ENCODE data around the gene IQSEC3.
"Not testable (repeated sequence)": the region's sequence is repeated elsewhere in the genome, so short reads cannot be mapped to it uniquely, and the experiment has no call there.

Gene IQSEC3

DNA sequence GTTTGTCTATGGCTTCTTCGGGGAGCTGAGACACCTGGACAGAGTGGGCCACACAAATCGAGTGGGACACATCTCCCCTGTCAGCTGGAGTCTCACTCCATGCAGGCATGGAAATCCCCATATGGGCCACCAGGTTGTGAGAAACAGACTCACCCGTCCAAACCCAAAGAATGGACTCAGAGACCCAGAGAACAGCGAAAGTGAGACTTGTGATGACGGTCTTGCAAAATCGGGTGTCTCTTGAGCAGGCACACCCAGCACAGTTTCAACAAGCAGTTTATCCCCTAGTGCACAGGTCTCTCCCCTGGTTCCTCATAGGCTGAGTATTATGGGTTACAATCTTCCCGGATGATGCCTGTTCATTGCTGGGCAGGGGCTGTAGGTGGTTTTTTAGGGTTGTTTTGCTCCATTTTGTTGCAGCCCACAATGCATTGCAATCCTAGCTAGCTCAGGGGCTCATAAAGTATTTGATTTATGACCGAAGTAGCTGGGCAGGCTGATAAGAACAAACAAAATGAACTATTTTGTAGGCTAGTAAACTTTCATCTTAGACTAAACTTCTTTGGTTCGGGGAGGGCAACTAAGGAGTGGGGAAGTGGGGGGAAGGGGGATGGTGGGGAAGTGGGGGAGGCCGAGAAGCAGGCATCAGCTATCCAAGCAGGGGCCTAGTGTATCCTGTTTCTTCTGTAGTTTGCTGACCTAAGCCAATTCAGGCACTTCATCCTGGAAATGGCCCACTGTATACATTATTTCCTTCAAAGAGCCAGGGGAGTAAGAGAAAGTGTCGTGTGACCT, 45.3 kb downstream of the IQSEC3 start:
- DNase-seq (ENCODE audit: low read depth in 2 of 2), result no peak

DNA sequence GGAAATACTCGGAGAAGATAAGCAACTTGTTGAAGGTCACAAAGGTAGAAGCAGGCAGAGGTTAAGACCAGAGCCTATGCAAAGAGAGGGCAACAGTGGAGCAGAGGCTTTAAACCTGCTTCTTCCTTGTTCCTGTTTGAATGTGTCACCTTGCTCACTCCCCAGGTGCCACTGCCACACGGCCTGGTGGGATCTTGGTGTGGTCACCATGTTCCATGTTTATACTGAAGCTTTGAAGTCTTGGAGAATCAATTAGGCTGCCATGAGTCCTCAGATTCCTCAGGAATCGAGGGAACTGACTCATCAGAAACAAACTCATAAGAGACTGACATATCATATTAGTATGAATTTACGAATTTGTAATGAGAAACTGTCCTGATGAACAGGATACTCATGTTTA, 46.8 kb downstream of the IQSEC3 start:
- no peak for DNase-seq (ENCODE audit: low read depth in 2 of 2)

DNA sequence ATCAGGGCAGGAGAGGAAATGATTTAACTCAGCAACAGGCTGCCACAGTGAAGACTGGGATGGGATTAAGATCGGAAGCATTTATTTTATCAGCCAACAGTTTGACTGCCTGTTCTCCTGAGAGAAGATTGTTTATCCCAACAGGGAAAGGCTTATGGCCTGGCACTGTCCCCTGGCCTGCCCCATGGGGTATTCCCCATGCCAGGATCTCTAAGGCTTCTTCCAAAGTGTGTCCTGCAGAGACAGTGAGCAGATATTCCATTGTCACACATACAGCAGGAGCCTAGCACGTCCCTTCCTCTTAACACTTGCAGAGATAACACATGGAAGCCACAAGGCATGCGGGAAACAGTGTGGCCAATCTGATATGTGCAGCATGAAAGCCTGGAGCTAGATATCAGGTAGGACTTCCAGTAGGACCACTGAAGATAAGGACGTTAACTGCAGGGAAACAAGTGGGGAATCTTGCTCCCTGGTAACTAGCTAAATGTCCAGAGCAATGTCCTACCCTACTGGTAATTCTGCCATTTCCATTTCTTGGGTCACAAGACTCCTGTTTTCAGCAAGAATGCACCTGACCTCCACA, 48.2 kb downstream of the IQSEC3 start:
- DNase-seq (ENCODE audit: low read depth in 2 of 2), result no peak

DNA sequence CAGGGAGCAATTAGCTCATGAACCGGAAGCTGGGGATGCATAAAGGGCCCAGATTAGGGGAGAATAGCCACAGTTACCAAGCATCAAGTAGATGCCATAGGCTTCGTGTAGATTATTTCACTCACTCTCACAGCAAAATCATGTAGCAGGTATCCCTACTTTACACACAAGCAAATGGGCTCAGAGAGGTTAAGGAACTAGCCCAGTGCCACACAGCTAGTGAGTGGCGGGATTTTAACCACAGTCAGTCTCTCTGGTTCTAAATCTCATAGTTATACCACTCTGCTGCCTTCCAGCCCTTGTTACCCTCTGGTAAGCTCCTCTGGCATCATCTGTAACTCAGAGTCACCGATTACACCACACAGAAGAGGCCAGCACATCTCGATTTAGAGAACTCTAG, 49.0 kb downstream of the IQSEC3 start:
- no peak for DNase-seq (ENCODE audit: low read depth in 2 of 2)

DNA sequence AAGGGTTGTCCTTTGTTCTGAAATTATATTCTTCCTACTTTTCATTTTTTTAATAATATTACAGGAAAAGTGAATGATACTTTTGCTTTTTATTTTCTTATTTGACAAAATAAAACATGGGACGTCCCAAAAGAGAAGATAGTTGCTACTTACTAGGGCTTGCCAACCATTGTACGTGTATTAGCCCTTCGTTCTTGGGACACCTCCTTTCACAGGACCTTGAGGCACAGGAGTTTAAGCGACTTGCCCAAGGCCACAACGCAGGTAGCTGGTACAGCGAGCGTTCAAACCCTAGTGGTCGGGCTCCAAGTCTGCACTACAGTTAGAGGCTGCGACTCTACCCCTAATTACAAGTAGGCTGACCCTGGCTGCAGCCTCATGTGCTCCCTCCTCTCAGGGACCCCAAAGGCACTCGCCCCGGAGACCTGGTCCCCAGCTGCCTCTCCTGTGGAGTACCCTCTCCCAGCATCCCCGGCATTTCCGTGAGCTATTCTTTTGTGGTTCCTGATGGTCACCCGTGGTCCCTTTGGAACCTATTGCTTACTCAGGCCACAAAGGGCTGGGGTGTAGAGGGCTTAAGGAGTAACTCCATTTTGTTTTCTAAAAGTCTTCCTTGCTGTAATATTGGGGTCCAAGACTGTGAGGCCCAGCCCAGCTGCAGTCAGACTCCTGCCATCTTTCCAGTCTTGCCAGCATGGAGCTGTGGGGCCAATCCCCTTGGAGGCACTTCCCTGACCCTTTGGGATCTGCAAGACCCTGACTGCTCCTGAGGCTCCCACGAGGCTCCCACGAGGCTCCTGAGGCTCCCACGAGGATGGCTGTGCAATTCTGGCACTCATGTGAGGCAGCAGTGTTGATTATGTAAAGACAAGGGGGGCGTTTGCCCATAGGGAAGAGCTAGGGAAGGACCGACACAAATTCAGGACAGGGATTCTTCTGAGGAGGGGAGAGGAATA, 49.7 kb downstream of the IQSEC3 start:
- no peak for DNase-seq (ENCODE audit: low read depth in 2 of 2)

DNA sequence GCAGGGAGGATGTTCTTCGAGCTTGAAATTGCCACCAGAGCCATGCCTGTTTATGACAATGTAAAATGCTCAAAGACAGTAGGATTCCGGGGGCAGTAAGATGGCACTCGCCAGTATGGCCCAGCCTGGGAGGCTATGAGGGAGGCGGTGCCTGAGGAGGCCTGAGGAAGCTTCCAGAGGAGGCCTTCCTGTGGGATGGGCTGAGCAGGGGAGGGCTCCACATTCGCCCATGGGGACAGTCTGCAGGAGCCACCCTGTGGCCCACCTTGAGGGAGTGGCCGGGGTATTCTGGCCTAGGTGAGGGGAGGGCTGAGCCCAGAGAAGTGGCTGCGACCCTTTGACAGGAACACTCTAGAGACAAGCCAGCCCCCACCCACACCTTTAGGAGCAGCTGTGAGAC, 50.7 kb downstream of the IQSEC3 start:
- no peak for DNase-seq (ENCODE audit: low read depth in 2 of 2)

DNA sequence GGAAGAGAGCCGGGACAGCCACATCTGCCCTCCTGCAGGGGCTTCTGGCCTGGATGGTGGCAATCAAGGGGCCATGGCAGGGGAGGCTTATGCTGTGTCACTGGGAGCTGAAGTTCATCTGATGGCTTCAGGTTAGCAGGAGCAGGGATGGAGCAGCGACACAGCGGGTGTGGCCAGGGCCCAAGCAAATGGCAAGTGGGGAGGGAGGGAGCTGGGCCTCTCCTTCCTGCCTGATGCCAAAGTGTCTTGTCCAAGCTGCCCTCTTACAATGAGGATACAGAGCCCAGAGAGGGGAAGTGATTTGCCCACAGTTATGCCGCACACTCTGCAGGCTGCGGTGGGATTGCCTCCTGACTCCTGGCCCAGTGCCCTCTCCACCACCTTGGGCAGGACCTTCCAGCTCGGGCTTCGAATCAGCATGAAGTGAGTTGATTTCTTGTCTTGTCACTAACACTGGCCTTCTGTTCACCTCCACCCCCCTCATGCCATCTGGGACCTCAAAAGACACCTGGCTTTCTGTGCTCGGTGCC, 51.3 kb downstream of the IQSEC3 start:
- no peak for DNase-seq (ENCODE audit: low read depth in 2 of 2)

DNA sequence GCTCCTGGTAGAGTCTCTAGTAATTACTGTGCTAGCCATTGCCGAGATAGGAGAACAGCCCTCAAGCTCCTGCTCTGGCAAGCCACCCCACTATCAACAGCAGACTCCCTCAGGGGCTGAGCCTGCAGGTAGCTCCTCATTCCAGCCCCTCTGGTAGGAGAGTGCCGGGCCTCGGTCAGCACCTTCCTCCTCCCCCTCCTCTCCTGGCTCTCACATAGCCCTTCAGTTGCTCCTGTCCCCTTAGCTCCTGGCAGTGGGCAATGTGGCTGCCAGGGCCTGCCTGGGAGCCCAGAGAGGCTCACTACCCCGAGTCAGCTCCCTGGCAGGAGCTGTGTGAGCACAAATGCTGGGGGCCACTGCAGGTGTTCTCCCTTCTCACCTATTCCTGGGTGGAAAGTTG, 52.0 kb downstream of the IQSEC3 start:
- no peak for DNase-seq (ENCODE audit: low read depth in 2 of 2)

DNA sequence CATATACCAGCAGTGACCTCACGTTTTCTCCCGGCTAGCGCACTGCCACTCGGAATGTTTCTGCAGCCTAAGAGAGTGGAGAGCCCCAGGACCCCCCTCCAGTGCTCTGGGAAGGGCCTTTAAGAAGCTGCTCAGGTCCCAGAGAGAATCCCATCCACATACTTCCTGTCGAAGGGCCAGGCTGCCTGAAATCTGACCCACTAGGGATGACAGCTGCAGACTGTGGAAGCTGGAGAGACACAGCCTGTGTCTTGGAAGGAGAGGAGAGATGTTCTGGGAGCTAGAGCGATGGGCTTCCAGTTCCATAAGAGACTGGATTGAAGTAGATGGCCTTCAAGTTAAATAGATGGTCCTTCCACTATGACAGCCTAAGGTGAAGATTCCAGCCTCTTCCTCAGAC, 54.4 kb downstream of the IQSEC3 start:
- no peak for DNase-seq (ENCODE audit: low read depth in 2 of 2)

DNA sequence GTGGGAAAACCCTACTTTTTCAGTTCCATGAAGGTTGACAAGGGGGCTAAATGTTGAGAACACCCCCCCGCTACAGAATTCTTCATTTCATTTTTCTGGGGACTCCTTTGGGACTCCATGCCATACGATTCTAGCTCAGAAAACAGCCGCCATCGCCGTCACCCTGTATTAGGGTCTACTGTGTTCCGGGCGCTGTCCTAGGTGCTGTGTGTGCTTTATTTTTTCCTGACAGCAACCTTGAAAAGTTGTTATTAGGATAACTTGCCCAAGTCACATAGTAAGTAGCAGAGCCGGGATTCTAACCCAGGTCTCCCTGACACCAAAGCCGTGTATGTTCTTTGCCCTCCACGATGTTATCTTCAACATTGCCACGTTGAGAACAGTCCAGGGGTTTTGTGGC, 55.1 kb downstream of the IQSEC3 start:
- DNase-seq (ENCODE audit: low read depth in 2 of 2), result no peak

DNA sequence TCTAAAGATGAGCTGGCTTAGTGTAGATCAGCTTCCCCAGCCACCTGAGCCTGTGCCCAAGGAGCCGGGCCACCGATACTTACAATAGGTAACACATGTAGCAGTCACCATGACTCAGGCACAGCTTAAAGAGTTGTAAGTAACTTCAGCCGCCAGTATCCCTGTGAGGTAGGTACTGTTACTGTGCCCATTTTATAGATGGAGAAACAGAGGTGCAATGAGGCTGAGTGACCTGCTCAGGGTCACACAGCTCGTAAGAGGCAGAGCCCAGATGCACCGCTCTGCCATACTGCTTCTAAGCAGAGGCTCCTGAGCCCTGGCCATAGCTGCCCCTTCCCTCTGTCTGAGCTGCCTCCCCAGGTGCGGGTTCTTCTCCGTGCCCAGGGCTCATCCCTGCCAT, 58.5 kb downstream of the IQSEC3 start:
- no peak for DNase-seq (ENCODE audit: low read depth in 2 of 2)

DNA sequence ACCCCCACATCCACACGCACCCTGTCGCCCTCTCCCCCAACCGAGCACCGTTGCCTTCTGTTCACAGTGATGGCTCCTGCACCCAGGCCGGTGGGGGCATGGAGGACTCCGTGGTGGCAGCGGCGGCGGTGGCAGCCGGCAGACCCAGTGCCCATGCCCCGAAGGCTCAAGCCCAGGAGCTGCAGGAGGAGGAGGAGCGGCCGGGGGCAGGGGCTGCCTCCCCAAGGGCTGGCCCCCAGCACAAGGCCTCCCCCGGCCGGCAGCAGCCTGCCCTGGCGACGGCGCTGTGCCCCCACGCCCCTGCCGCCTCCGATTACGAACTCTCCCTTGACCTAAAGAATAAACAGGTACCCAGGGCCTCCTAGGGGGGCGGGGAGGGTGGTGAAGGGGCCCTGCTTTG, 59.0 kb downstream of the IQSEC3 start:
- no peak for DNase-seq (ENCODE audit: low read depth in 2 of 2)

DNA sequence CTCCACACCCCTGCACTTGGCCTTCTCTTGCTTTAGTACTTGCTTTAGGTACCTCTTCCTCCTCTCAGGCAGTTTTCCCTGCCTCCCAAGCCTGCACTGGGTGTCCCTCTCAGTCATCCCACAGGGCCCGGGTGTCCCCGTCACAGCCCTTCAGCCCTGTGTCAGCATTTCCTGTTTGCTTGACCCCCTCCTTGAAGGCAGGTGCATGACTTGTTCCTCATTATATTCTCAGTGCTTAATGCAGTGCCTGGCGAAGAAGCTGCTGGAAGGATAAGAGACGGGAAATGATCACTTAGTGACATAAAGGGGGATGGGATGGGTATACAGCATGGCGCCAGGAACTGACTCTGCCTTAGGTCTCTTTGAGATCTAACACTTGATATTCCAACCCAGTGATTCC, 61.5 kb downstream of the IQSEC3 start:
- DNase-seq (ENCODE audit: low read depth in 2 of 2), result no peak

DNA sequence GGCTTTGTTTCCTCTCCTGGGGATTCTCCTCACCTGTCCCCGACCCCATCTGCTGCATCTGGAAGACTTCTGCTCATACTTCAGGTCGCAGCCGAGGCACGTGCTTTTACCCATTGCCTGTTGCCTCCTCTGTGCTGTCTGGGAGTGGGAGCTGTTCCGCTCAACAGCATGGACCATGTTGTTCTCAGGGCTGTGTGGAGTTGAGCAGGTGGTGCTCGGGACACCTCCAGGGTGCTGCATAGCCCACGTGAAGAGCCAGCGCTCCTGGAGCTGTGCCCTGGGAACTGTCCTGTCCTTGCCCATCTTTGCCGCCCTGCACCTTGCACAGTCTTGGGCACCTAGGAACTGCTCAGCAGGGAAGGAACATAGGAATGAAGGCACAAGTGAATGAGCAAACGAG, 62.4 kb downstream of the IQSEC3 start:
- DNase-seq (ENCODE audit: low read depth in 2 of 2), result no peak

DNA sequence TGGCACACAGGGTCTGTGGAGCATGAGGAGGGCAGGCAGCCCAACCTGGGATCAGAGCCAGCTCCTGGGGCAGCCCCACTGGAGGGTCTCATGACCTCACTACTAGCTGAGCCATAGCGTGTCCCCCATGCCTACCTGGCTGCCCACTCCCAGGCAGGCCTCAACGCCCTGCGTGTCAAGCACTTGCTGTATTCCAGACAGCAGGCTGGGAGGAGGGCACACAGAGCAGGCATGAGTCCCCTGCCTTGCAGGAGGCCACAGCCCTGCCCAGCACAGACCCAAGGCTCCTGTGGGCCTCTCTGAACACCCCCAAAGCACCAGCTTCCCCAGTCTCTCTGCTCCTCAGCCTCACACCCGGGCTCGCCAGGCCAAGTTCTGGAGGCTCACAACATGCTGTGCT, 64.0 kb downstream of the IQSEC3 start:
- no peak for DNase-seq (ENCODE audit: low read depth in 2 of 2)

DNA sequence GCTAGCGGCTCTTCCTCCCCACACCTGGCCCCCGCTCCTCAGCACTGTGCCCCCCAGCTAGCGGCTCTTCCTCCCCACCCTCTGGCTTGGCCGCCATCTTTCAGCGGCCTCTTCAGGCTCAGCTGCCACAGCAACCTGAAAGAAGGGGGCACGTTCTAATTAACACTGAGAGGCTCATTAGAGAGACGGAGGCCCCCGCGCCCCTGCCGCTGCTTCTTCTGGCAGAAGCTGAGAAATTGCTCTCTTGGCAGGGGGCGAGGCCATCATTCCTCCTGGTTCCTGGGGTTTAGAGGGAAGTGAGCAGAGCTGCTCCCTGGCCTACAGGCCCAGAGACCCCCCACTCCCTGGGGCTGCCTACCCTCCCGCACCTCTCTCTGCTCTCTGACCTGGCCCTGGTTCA, 64.4 kb downstream of the IQSEC3 start:
- DNase-seq (ENCODE audit: low read depth in 2 of 2), result no peak

DNA sequence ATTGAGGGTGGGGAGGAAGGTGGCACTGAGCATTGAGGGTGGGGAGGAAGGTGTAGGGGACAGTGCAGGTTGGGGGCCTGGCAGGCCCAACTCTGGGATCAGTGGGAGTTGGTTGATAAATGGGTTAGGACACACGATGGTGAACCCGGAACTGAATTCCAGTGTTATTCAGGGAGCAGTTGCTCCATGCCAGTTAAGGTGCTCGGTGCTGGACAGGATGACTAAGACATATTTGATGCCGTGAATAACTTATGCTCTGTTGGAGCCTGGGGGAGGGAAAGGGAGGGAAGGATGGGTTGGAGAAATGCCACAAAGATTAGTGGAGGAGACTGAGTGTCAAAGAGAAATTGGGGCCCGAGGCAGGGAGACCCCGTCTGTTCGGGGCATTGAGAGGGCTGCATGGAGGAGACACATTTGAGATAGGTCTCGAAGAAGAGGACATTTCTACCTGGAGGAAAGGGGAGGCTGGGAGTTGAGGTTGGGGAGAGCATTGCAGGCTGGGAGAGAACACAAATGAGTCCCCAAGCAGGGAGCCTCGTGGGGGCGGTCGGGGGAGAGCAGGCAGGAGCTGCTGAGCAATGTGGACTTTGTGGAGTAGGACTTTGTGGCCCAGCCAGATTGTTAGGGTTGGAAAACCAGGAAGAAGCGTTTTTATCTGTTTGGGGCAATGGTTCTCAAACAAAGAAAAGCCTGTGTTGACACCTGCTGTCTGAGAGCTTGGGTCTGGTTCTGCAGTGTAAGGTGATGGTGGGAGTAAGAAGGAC, 65.3 kb downstream of the IQSEC3 start:
- DNase-seq (ENCODE audit: low read depth in 2 of 2), result no peak

DNA sequence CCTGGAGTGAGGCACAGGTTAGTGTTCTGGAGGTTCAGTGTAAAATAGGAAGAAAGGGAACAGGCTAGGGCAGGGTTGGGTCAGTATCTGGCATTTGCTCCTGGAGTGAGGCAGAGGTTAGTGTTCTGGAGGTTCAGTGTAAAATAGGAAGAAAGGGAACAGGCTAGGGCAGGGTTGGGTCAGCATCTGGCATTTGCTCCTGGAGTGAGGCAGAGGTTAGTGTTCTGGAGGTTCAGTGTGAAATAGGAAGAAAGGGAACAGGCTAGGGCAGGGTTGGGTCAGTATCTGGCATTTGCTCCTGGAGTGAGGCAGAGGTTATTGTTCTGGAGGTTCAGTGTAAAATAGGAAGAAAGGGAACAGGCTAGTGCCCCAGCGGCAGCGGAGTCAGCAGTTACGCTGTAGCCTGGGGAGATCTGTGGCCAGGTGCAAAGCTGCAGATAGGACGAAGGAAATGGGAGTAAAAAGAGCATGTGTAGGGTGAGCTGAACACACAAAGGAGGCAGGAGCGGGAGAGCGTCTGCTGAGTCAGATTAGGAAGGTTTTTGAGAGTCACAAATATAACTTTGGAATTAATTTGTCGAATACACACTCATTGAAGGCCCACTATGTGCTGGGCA, 67.2 kb downstream of the IQSEC3 start:
- DNase-seq (ENCODE audit: low read depth in 2 of 2), result not testable (repeated sequence)

DNA sequence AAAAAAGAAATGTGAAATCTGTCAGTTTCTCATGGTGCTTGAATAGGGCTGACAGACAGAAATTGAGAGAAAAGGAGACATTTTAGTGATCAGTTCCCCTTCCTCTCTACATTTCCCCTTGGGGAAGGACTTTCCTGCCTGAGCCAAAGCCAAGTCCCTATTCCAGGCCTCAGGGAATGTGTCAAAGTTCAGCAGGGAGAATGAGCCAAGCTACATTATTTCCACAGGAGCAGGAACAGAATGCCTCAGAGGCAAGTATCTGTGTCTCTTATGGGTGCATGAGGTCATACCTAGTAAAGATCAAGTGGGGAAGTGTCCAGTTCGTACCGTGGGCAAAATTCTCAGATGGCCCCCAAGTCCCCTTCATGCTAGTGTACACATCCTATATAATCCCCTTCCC, 68.6 kb downstream of the IQSEC3 start:
- DNase-seq (ENCODE audit: low read depth in 2 of 2), result no peak

DNA sequence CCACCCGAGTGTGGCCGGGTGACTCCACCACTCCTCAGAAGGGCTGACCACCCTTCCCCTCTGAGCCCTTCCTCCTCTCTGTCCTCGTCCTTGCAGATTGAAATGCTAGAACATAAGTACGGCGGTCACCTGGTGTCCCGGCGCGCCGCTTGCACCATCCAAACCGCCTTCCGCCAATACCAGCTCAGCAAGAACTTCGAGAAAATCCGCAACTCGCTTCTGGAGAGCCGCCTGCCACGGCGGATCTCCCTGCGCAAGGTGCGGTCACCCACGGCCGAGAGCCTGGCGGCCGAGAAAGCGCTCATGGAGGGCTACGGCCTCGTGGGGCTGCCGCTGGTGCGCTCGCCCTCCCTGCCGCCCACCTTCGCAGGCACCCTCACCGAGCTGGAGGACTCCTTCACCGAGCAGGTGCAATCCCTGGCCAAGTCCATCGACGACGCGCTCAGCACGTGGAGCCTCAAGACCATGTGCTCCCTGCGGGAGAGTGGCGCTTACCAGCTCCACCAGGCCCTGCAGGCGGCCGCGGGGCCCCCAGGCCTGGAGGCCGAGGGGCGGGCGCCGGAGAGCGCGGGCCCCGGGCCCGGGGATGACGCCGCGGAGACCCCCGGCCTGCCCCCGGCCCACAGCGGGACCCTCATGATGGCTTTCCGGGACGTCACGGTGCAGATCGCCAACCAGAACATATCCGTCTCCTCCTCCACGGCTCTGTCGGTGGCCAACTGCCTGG, 71.8 kb downstream of the IQSEC3 start:
- DNase-seq (ENCODE audit: low read depth in 2 of 2), result no peak
